ENCODE measurements around the gene RFWD3. TPM values are rescaled to one million over a fixed set of nuclear protein-coding genes. Genes with fewer than 3 reads are reported as not detected.

Gene RFWD3
- polyA plus RNA-seq, 1 experiment, result 13.4 TPM

- no peak for TF ChIP-seq CTCF (IDR thresholded peaks at IDR 0.05; ENCODE audit: low read depth, low read length)
- Histone ChIP-seq H3K27ac (ENCODE audit: low read depth, low read length) (no peak overlapping the region), H3K27me3 (ENCODE audit: control insufficient read depth, insufficient read depth, low read length) (no peaks in the 10 kb centered on the region), H3K4me3 (ENCODE audit: low read depth, low read length) (peak overlapping the region; percentile 85), H3K9me3 (ENCODE audit: control insufficient read depth, insufficient read depth, low read length) (no peaks in the 10 kb centered on the region; the same call in 1 of the 2 replicates)
- DNase-seq (ENCODE audit: low read depth, low spot score), result no peak
- ChIA-PET CTCF (interaction anchor here (1.3 to 4.0 kb wide), 5 partner anchors 9 to 163 kb away, joined by 3 to 25 read pairs (median 6); no protein-coding TSS in a partner anchor), POLR2A (interaction anchor here (1.0 to 1.4 kb wide), 2 partner anchors 33 to 45 kb away, joined by 3 to 5 read pairs; partner anchors contain the start of gene RFWD3)
These were observed 33.0 kb upstream of the RFWD3 start for GRCh38 chr16:74699666-74700065.

GRCh38 chr16:74698222-74698621, 31.5 kb upstream of the RFWD3 start:
- DNase-seq (ENCODE audit: low read depth, low spot score), result no peak
- H3K27ac ChIP-seq (ENCODE audit: low read depth, low read length), result no peak overlapping the region
- H3K27me3 ChIP-seq (ENCODE audit: control insufficient read depth, insufficient read depth, low read length), result no peaks in the 10 kb centered on the region
- no peak overlapping the region for H3K4me3 ChIP-seq (ENCODE audit: low read depth, low read length)
- ChIA-PET POLR2A (interaction anchor here (0.8 kb wide), 1 partner anchor 32 kb away, joined by 3 read pairs; the partner anchor contains the start of gene RFWD3), CTCF (interaction anchor here (0.7 to 4.0 kb wide), 5 partner anchors 13 to 164 kb away, joined by 3 to 25 read pairs (median 17); no protein-coding TSS in a partner anchor)
- H3K9me3 ChIP-seq (ENCODE audit: control insufficient read depth, insufficient read depth, low read length), result no peaks in the 10 kb centered on the region; the same call in 1 of the 2 replicates
- no peak for TF ChIP-seq CTCF (IDR thresholded peaks at IDR 0.05; ENCODE audit: low read depth, low read length)

- H3K9me3 ChIP-seq (ENCODE audit: control insufficient read depth, insufficient read depth, low read length), result no peaks in the 10 kb centered on the region; the same call in 1 of the 2 replicates
- no peak overlapping the region for H3K27ac ChIP-seq (ENCODE audit: low read depth, low read length)
- DNase-seq (ENCODE audit: low read depth, low spot score), result peak; percentile 78
- POLR2A ChIA-PET, result interaction anchor here (0.6 kb wide), 1 partner anchor 420 kb away, joined by 3 read pairs; no protein-coding TSS in a partner anchor
- CTCF ChIA-PET, result interaction anchor here (1.1 to 3.8 kb wide), 2 partner anchors 14 to 167 kb away, joined by 7 to 17 read pairs; no protein-coding TSS in a partner anchor
- H3K27me3 ChIP-seq (ENCODE audit: control insufficient read depth, insufficient read depth, low read length), result no peaks in the 10 kb centered on the region
- no peak for TF ChIP-seq CTCF (IDR thresholded peaks at IDR 0.05; ENCODE audit: low read depth, low read length)
- peak overlapping the region; percentile 59 for H3K4me3 ChIP-seq (ENCODE audit: low read depth, low read length)
These were observed 29.1 kb upstream of the RFWD3 start for GRCh38 chr16:74695450-74696422.

GRCh38 chr16:74691093-74691855, 24.6 kb upstream of the RFWD3 start:
- H3K9me3 ChIP-seq (ENCODE audit: control insufficient read depth, insufficient read depth, low read length), result no peaks in the 10 kb centered on the region
- H3K27me3 ChIP-seq (ENCODE audit: control insufficient read depth, insufficient read depth, low read length), result no peaks in the 10 kb centered on the region
- CTCF ChIA-PET, result interaction anchor here (2.4 kb wide), 1 partner anchor 171 kb away, joined by 10 read pairs; no protein-coding TSS in a partner anchor
- POLR2A ChIA-PET, result interaction anchor here (0.6 kb wide), 1 partner anchor 8 kb away, joined by 4 read pairs; no protein-coding TSS in a partner anchor
- no peak for DNase-seq (ENCODE audit: low read depth, low spot score)
- no peak overlapping the region for H3K27ac ChIP-seq (ENCODE audit: low read depth, low read length)
- TF ChIP-seq CTCF (IDR thresholded peaks at IDR 0.05; ENCODE audit: low read depth, low read length), result no peak
- H3K4me3 ChIP-seq (ENCODE audit: low read depth, low read length), result no peak overlapping the region

Data from AG04450 (cell line).